GM18520 (cell line): Measurements from ENCODE around the gene NEDD4.
"Not testable (repeated sequence)": the region's sequence is repeated elsewhere in the genome, so short reads cannot be mapped to it uniquely, and the experiment has no call there.

Experiments used
- ATAC-seq: cut with Tn5 transposase; IDR thresholded peaks from one replicate; pipeline ENCODE4 v1.9.1; 2021; ENCODE audit not compliant: unreplicated experiment

The NEDD4 gene

DNA sequence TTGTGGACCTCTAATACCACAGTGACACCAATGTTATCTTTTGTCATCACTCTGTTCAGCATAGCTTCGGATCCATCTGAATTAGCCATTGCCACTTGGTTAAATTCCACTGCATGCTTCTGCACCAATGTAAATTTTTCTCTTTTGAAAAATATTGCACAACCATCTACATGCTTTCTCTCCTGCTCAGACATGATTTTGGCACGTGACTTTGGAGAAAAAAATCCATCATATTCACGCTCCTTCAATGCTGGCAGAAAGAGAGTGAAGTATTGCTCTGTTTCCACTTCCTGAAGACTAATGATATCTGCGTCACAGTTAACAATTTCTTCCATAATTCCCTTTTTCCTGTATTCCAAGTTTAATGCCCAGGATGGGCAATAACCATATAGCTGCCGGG lies 13.0 kb upstream of the NEDD4 start:
- ATAC-seq = not testable (repeated sequence)

DNA sequence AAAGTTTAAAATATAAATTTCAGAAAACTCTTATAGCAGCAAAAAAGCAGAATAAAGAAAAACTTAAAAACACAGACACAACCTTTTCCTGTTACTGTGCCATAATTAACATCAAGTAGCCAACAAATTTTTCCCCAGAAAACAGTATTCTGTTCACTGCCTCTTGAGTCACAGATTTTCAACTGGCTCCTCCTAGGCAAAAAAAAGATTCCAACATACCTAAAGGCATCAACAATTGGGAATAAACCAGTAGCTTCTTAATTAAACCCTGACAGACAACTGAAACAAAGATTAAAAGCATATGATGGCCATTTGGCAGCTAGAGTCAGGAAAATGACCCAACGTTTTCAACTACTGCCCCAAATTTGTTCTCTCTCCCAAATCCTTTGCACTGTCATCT lies 10.9 kb upstream of the NEDD4 start:
- ATAC-seq = not testable (repeated sequence)

DNA sequence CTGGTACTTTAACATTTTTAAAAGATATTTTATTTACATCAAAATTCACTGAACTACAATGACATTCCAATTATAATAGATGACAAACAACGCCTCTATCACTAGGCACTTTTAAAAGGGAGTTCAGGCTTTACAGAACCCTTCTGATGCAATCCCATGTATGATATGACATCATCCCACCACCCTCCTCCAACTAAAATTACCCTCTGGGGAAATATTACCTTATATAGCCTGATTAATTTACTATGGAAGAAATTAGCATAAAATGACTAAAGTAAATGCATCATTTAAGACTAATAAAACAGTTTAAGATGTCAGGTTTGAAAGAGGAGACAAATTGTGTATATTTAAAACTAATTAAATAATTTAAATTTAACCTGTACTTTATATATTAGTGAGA lies 10.4 kb upstream of the NEDD4 start:
- ATAC-seq = not testable (repeated sequence)

DNA sequence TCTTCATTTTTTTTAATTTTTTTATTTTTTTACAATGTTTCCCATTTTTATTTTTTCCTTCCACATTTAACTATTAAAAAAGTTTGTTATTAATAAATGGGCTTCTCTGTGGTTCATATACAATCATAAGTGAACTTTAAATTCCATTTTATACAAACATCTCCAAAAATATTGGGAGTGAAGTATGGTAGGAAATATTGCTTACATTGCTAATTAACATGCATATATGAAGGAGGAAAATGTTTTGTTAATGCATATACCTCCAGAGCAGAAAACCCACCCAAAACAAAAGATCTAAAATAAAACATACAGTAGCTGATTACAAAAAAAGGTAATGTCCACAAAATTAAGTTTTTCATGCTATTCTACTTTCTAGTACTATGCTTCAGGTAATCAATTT lies 9.9 kb upstream of the NEDD4 start:
- ATAC-seq = not testable (repeated sequence)

DNA sequence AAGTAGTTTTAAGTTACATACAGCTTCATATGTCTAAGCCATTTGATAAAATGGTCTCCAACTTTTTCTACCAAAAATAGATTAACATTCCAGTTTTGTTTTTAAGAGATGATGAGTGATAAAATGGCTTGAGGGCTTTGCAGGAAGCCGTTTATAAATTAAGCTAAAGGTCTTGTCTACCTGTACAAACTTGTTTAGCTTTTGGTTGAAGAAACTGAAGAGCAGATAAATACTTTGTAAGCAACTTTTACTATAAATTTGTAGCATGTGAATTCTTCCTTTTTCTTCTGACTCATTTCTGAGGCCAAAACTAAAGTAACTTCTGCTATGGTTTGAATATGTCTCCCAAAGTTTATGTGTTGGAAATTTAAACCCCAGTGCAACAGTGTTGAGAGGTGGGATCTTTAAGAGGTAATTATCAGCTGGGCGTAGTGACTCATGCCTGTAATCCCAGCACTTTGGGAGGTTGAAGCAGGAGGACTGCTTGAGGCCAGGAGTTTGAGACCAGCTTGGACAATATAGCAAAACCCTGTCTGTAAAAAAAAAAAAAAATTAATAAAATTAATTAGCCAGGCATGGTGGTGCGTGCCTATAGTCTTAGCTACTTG lies 8.2 kb upstream of the NEDD4 start:
- ATAC-seq = no peak

DNA sequence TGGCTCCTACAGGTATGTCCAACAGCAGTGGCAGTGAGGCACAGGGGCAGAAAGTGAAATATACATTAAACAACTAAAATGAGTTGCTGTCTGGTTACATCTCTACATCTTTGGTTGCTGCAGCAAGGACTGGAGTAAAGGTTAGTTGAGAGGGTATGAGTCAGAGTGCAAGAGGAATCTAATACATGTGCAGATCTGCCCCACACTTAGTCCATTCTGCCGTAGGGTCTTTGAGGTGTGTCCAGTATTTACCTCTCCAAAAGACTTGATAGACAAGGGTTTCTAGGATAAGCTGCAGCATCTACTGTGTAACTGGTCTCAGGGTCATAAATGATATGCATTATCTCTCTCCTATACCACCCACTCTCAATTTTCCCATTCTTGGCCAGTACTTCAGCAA lies 6.2 kb upstream of the NEDD4 start:
- no peak for ATAC-seq

DNA sequence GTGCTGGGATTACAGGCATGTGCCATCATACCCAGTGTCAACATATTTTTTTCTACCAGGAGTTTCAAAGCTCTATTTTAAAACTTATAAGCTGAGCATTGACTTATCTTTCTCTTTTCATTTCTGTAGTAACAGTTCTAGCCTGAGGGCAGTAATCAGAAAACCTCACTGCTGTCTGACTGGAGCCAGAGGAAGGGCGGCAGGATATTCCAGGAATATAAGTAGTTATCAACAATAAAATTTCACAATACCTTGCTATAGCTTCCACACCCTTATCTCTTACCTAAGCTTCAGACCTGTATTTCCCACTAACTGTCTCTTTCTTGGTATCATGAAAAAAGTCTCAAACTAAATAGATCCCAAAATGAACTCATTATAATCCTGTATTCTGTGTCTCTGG lies 5.1 kb upstream of the NEDD4 start:
- no peak for ATAC-seq

DNA sequence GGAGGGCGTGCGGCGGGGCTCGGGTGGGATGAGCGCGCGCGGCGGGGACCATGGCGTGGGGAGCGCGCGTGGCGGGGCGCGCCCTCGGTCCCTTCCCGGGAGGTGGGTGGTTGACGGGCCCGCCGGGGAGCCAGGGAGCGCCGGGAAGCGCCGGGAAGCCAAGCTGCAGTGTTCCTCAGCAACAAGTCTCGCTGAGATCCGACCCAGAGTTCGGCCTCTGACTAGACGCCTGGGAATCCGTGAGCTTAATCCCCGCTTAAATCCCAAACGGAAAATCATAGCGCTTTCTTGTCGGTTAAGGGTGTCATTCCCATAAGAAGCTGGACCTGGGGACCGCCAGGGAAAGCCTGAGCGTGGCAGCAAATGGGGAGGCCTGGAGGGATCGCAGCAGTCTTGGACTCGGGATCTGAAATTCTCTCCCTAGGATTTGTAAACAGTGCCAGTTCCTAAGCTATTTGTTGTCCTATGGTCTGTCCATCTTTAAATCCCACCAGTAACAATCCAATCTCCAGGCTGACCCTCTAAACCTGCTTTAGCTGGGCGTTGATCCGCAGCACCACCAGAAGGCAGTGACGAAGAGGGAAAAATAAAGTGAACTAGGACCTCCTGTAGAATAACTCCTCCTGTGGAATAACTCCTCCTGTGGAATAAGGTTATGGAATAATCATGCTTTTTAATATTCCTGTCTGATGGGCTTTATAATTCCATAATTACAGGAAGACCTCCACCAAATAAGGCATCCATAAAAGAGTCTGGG lies 570 bp upstream of the NEDD4 start:
- no peak for ATAC-seq

DNA sequence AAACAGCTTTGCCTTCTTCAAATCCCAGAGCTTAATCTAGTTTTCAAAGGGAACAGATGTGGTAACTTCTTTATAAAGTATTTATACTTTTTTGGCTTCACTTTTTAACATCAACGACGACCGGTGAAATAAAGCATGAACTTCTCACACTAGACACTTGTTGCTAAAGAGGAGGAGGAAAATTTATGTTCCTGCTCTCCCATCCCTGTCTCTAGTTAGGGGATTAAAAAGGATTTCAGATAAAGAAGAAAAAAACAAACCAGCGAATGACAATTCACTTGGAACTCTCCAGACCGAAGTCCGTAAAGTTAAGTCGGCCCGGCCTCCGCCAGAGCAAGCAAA lies 672 bp downstream of the NEDD4 start:
- no peak for ATAC-seq

DNA sequence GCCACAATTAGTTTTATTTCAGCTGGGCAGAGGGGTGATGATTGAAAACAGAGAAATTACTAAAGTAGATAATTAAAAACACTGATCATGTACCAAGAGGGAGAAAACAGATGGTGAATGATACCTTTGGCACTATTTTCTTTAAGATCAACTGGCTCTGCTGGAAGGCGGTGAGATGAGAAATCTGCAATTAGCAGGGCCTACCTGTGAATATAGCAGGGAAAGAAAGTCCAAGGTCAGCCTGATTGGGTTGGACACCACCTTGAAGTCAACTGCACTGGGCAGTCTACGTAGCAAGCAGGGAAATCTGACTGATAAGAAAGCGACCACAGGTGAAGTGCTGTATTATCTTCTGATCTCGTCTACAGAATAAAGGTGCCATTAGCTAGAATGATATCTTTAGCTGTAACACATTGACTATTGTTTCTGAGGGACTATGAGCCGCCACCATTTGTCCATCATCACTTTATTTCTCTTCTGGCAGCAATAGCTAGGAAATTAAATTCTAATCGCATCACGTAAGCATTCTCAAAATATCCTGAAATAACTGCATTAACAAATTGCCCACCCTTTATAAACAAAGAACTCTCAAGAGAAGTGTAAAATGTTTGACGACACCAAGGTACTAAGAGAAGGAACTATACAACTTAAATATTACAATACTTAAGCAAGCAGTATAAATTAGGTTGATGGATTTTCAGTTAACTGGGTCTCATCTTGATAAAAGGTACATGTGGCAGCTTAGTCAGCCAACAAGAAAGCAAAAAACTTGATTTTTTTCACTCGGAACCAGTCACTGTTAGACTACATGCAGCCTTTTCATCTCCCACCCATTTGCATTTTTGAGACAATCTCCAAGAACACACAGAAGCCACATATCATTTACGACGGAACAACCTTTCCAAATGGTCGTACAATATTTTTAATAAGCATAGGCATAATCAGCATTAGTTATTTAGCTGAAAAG lies 1.3 kb downstream of the NEDD4 start:
- ATAC-seq = no peak

DNA sequence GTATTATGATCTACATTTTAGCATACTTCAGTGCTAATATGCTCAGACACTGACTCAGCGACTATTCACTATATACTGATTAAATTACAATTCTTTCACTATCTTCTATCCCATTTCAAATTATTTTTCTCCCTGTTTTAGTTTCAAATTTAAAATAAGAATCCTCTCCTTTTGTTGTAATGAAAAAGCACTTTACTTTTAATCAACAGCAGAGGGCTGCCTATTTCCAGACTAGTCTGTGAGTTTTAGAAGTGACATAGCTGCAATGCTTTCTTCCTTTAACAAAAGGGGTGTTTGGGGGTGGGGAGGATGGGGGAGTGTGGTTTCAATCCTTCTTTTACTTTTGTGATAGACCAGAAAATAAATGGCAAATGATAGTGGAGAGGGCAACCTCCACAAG lies 2.4 kb downstream of the NEDD4 start:
- ATAC-seq = no peak

DNA sequence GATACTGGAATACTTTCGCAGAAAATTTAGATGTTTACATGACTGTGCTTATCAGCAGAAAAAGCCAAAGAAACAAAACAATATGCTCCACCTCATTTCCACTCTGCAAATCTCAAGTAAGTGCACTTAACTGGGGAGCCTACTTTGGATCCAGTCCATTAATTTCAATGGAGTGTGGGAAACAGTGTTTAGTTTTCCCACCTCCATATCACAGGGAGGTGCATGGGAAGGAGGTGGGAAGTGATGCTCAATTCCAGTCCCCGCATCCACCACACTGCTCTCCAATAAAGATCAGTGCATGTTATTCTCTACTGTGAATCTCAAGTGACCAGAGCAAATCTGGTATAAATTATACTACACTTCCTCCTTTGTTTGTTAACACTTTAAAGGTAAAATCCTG lies 2.9 kb downstream of the NEDD4 start:
- ATAC-seq = no peak

DNA sequence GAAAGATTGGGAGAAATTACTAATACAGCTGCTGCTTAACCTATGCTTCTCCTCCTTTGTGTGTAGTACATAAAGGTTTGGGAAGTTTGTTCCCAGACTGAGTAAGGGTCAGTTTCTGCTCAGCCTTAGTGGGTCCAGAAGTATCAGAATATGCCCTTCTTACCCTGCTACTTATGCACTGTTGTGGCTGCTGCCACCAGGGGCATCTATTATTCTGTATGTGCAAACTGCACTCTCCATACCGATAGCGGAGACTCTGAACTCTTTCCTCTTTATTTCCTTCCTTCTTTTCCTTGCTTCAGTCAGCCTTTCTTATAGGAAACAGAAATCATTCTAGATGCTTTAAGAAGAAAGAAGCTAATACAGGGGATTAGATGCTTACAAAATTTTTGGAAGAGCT lies 4.0 kb downstream of the NEDD4 start:
- no peak for ATAC-seq

DNA sequence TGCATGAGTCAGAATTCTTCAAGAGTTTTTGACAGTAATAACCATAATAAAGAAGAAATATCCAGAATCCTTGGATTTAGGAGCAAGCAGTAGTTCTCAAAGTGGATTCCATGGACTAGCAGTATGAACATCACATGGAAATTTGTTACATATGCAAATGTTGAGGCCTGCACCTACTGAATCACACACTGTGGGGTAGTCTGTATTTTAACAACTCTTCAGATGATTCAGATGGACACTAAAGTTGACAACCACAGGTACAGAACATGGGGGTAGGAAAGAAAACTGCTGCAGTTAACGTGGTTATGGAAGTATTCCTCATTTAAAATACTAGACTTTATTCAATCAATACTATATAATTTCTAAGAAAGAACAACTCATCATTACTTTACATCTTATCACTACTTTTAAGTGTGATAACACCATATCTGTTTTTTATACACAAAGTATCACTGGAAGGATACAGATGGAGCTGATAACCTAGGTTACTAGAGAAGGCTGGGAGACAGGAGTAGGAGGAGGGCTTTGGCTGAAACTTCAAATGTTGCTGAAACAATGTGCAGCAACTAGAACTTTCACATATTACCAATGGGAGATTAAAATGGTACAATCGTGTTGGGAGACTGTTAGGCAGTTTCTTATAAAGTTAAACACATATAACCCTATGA lies 11.7 kb downstream of the NEDD4 start:
- no peak for ATAC-seq

DNA sequence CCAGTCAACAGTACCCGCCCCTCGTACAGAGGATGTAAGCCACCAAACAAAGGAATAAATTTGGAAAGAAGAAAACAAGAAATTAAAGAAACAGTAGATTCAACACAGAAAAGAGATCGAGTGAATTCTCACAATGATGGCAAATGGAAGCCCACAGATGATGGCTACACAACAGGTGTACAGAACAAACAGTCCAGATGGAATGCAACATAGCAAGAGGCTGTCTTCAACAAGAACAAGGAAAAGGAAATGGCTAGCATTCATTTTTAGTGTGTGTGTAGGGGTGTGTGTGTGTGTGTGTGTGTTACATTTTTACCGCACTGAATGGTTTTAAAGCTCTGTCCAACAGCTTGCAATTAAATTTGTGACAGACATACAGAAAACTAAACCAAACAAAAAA lies 12.9 kb downstream of the NEDD4 start:
- no peak for ATAC-seq

DNA sequence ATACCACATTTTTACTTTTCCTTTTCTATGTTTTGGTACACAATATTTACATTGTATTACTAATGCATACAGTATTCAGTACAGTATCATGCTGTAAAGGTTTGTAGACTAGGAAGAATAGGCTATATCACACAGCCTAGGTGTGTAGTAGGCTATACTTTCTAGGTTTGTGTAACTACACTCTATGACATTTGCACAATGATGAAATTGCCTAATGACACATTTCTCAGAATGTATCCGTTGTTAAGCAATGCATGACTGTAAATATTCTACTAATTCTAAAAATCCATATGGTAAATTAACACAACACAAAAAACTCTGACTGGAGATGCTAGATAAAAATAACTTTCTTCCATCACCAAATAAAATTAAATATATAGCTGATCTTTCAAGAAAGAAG lies 16.2 kb downstream of the NEDD4 start:
- no peak for ATAC-seq

DNA sequence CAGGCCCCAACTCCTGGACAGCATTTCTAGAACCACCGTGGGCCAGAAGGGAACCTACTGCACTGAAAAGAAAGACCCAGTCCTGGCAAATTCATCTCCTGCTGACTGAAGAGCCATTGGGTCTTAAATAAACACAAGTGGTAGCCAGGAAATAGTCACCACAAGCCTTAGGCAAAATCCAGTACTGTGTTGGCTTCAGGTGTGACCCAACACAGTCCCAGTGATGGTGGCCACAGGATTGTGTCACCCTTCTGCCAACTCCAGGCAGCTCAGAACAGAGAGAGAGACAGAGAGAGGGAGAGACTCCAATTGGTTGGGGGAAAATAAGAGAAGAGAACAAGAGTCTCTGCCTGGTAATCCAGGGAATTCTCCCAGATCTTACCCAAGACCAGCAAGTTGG lies 23.1 kb downstream of the NEDD4 start:
- ATAC-seq = no peak

DNA sequence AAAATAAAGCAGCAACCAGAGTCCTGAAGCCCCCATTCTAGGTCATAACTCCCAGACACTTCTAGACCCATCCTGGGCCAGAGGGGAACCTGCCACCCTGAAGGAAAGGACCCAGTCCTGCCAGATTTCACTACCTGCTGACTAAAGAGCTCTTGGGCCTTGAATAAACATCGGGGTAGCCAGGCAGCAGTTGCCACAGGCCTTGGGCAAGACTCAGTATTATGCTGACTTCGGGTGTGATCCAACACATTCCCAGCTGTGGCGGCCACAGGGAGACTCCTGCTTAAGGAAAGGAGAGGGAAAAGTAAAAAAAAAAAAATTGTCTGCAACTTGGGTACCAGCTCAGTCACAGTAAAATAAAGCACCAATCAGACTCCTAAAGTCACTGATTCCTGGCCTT lies 23.8 kb downstream of the NEDD4 start:
- no peak for ATAC-seq

DNA sequence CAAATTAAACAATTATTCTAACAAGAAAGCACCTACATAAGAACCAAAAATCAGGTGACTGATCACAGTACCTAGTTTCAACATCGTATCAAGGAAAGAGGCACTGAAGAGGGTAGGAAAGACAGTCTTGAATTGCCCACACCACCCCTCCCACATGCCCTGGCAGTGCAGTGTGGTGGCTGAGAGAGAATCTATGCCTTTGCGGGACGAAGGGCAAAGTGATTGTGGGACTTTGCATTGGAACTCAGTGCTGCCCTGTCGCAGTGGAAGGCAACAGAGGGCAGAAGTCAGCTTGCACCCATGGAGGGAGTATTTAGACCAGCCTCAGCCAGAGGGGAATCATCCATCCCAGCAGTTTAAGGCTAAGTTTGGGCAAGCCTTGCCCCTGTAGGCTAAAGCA lies 24.5 kb downstream of the NEDD4 start:
- no peak for ATAC-seq

DNA sequence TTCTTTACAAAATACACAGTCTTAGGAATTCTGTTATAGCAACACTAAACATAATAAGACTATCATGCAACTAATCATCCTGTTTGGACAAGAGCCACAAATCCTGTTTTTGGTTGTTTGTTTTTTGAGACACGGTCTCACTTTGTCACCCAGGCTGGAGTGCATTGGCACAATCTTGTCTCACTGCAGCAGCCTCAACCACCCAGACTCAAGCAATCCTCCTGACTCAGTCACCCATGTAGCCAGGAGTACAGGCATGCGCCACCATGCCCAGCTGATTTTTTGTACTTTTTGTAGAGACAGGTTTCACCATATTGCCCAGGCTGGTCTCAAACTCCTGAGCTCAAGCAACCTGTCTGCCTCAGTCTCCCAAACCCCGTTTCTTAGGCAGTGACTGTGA lies 28.3 kb downstream of the NEDD4 start:
- no peak for ATAC-seq

DNA sequence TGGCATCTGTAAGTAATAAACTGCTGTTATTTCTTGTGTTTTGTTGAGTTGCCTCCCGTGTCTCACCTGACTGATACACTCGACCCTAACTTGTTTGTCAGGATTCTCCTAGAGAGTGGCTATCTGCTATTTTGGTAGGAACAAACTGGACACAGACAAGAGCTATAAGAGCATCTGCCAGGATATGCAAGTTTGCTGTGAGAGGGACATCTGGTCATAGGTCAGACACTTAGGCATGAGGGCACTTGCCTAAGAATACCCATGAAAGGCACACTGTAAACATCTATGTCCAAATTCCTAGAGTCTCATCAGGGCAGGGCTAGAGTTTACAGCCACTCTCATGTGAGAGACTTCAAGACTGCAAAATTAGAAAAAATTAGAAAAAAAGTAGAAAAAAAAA lies 32.5 kb downstream of the NEDD4 start:
- ATAC-seq = no peak
